ENCODE results near the gene NRBF2.
"Not testable (repeated sequence)": the region's sequence is repeated elsewhere in the genome, so short reads cannot be mapped to it uniquely, and the experiment has no call there.

NRBF2 gene

GRCh38 chr10:63099734-63100133, 33.4 kb upstream of the NRBF2 start:
- no peak for DNase-seq (ENCODE audit: low spot score)
- TF ChIP-seq, protein P1, sequence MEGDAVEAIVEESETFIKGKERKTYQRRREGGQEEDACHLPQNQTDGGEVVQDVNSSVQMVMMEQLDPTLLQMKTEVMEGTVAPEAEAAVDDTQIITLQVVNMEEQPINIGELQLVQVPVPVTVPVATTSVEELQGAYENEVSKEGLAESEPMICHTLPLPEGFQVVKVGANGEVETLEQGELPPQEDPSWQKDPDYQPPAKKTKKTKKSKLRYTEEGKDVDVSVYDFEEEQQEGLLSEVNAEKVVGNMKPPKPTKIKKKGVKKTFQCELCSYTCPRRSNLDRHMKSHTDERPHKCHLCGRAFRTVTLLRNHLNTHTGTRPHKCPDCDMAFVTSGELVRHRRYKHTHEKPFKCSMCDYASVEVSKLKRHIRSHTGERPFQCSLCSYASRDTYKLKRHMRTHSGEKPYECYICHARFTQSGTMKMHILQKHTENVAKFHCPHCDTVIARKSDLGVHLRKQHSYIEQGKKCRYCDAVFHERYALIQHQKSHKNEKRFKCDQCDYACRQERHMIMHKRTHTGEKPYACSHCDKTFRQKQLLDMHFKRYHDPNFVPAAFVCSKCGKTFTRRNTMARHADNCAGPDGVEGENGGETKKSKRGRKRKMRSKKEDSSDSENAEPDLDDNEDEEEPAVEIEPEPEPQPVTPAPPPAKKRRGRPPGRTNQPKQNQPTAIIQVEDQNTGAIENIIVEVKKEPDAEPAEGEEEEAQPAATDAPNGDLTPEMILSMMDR (IDR thresholded peaks at IDR 0.05; ENCODE audit: extremely low read depth, missing control alignments): no peak

DNA sequence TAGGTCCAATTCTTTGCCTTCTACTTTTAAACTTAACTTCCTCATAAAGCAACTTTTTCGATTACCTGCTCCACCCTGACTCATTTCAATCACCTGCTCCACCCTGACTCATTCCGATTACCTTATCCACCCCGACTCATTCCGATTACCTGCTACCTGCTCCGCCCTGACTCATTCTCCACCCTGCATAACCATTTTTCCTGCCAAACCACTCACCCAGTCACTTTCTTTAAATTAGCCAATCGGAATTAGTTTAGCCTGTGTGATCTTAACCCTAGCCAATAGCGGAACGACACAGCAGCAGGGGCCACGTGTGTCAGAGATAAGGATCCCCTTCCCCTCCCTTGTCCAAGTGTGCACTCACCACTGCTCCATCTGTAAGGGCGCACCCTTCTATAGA, 32.0 kb upstream of the NRBF2 start:
- DNase-seq (ENCODE audit: low spot score): not testable (repeated sequence)

DNA sequence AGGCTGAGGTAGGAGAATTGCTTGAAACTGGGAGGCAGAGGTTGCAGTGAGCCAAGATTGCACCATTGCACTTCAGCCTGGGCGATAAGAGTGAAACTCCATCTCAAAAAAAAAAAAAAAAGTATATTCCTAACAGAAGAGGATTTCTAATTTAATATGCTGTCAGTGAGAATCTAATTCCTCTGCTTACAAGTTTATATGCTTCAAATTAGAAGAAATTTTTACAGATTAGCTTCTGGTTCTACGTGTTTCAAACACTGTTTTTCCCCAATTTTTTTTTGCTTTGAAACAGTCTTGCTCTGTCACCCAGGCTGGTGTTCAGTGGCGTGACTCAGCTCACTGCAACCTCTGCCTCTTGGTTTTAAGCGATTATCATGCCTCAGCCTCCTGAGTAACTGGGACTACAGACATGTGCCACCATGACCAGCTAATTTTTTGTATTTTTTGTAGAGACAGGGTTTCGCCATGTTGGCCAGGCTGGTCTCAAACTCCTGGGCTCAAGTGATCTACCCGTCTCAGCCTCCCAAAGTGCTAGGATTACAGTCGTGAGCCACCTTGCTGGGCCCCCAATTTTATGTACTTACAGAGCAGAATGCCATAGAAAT, 30.7 kb upstream of the NRBF2 start:
- not testable (repeated sequence) for DNase-seq (ENCODE audit: low spot score)

DNA sequence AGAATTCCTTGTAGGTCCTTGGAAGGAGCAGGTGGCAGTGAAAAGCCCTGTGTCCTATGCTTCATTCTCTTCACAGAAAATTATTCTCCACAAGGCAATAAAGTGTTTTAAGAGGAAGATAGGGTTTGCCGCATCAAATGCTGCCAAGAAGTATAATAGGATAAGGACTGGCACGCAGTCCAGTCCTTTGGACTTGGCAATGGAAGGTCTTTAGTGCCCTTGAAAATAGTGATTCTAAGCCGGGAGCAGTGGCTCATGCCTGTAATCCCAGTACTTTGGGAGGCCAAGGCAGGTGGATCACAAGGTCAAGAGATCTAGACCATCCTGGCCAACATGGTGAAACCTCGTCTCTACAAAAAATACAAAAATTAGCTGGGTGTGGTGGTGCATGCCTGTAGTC, 29.9 kb upstream of the NRBF2 start:
- not testable (repeated sequence) for DNase-seq (ENCODE audit: low spot score)

DNA sequence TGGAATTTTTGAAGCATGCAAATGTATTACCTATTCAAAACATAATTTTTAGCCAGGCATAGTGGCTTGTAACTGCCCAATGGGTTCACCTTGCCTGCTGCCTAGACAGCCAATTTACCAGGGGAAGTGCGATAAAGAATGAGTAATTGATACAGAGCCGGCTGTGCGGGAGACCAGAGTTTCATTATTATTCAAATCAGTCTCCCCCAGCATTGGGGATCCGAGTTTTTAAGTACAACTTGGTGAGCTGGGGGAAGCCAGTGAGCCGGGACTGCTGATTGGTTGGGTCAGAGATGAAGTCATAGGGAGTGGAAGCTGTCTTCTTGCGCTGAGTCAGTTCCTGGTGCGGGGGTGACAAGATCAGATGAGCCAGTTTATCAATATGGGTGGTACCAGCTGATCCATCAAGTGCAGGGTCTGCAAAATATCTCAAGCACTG, 29.1 kb upstream of the NRBF2 start:
- TF ChIP-seq, protein P1 (IDR thresholded peaks at IDR 0.05; ENCODE audit: extremely low read depth, missing control alignments): no peak
- DNase-seq (ENCODE audit: low spot score): no peak

- TF ChIP-seq, protein P1 (IDR thresholded peaks at IDR 0.05; ENCODE audit: extremely low read depth, missing control alignments): no peak
- no peak for DNase-seq (ENCODE audit: low spot score)
Measured at GRCh38 chr10:63105225-63106110, 27.7 kb upstream of the NRBF2 start.

- DNase-seq (ENCODE audit: low spot score): no peak
- TF ChIP-seq, protein P1 (IDR thresholded peaks at IDR 0.05; ENCODE audit: extremely low read depth, missing control alignments): no peak
Measured at GRCh38 chr10:63106111-63106755, 26.9 kb upstream of the NRBF2 start.

- TF ChIP-seq, protein P1 (IDR thresholded peaks at IDR 0.05; ENCODE audit: extremely low read depth, missing control alignments): no peak
- no peak for DNase-seq (ENCODE audit: low spot score)
Measured at GRCh38 chr10:63107943-63108437, 25.1 kb upstream of the NRBF2 start.

Data from GM20000 (cell line).